ENCODE results near the gene CUBN.

Gene CUBN

DNA sequence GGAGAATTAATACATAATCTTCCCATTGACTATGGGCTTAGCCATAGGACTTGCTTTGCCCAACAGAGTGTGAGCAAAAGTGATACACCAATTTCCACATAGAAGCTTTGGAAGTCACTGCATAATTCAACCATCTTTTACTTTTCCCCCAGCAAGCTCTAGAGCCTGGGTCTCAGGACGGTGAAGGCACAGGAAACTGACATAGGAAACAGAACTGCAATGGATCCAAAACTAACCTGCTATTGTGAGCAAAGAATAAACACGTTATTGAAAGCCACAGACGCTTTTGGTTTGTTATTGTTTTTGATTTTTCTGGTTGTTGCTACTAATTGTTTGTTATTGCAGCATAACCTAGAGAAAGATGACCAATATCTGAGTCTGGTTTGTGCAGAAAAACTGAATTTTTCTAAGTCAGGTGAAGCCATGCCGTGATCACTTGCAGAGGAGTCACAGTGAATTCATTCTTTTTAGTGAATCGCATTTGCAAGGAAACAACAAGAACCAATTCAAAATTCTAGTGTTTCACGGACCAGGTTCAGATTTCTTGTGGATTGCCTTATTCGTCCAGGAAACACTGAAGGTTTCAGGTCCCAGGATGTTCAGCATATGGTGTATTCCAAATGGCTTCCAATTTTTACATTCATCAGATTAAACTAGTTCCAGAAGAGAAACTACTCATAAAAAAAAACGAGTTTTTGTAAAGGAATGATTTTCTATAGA lies 52.8 kb downstream of the CUBN start:
- H3K27ac ChIP-seq: peak overlapping the region; percentile 95
- DNase-seq (ENCODE audit: low read depth, low spot score): no peak

DNA sequence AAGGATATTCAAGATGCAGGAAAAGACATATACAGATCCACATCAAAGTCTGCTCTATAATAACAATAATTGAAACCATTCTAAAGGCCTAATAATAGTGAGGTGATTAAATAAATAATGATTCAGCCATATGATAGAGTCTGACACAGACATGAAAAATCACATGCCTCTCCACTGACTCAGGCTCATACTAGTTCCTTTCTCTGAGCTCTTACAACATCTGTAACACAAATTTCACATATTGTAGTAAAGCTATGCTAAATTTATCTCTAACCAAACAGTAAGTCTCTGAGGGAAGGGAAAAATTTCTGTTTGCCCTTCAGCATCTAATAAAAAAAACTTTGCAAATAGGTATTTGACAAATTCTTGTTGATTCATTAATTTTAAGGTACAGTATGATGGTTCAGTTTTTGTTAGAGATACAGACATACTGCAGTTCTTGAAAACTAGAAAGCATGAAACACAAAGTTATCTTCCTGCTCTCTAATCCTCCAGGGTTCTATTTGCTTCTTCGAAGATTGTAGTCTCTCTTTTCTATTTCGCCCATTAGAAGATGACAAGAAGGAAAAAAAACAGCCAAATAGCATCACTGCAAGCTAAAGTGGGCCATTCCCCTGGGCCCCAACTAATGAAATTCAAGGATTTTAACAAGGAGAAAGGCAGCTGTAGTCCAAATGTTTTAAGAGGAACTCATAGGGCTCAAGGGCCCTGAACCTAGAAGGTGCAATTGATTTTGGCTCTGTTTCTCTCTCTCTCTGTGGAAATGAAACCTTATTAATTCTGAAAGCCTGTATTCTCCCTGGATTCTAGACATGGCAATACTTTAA lies 53.9 kb downstream of the CUBN start:
- DNase-seq (ENCODE audit: low read depth, low spot score): peak; percentile 74
- peak overlapping the region; percentile 95 for H3K27ac ChIP-seq

DNA sequence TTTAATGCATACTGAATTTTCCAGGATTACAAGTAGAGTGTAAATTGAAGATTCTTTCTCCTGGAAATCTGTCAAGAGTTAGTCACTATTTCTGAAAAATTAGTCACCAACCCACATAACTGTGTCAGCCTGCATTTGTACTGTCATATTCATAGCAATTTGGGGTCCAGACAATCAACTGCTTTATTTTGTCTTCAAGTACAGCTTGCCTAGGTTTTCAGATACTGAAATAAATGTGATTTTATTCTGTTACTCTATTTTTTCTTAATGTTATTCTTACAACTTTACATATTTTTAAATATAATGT lies 55.1 kb downstream of the CUBN start:
- H3K27ac ChIP-seq: peak overlapping the region; percentile 95
- no peak for DNase-seq (ENCODE audit: low read depth, low spot score)

DNA sequence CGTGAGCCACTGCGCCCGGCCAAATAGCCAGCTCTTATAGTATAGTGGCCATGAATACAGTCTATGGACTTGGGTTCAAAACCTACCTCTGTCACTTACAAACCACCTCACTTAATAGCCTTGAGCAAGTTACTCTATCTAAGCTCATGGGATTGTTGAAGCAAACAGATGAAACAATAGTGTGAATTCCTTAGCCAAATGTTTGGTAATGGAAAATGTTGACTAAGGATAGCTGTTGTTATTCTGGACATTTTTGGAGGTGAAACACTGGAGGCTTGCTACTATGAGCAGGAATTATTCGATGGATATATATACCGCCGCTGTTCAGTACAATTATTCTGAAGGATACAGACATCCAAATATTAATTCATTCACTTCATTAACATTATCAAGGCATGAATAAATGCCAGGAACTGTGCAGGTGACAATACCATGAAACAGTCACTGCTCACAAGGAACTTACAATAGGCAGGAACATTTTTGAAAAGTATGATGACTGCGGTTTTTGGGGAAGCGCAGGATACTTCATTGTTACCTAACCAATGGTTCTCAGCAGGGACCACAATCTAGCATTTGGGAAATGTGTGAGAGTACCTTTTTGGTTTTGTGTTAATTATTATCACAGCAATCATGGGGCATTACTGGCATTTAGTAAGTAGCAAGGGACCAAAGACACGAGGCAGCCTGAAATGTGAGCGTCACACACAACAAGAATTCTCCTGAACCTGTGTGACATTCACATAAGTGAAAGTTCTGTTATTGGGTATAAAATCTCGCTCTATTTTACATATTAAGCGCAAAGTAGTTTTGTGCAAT lies 55.7 kb downstream of the CUBN start:
- H3K27ac ChIP-seq: peak overlapping the region; percentile 95
- DNase-seq (ENCODE audit: low read depth, low spot score): no peak

DNA sequence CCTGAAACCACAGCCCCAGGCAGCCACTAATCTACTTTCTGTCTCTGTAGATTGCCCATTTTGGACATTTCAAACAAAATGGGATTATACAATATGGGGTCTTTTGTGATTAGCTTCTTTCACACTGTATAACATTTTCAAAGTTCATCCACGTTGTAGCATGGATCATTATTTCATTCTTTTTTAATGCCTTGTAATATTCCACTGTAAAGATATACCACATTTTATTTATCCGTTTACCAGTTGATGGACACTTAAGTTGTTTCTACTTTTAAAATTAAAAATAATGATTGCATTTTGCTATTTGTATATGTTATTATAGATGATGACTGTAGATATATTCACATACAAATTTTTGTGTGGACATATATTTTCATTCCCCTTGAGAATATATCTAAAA lies 60.7 kb downstream of the CUBN start:
- DNase-seq (ENCODE audit: low read depth, low spot score): no peak

DNA sequence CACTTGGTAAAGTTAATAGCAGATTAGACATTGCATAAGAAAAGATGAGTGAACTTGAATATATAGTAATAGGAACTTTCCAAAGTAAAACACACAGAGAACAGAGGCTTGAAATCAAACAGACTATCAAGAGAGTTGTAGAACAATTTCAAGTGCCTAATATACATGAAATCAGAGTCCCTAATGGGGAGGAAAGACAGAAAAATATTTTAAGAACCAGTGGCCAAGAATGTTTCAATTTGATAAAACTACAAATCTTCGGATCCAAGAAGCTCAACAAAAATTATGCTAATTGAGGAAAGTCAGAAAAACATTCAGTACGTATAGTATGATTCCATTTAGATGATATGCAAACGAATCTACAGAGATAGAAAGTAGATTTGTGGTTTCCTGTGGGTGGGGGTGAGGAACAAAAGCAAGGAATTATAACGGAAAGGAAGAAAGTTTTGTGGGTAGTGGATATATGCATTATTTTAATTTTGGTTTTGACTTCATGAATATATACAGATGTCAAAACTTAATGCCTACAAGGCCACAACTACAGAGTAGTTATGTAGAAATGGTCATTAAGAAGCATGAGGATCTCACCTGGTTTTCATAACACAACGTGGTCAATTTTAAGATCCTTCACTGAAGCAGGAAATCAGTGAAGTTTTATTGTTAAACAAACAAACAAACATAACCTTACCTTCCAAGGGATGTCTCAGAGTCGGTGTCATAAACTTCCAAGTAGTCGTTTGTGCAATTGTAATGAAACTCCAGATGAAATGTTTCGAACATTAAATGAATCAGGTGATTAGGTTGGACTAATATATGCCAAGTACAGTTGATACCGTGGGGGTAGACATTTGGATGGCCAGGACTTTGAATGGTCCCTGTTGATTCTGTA lies 62.0 kb downstream of the CUBN start:
- no peak for DNase-seq (ENCODE audit: low read depth, low spot score)
- H3K27ac ChIP-seq: no peak overlapping the region

More for the DNA sequence above, 60.7 kb downstream of the CUBN start:
- H3K27ac ChIP-seq: no peak overlapping the region

DNA sequence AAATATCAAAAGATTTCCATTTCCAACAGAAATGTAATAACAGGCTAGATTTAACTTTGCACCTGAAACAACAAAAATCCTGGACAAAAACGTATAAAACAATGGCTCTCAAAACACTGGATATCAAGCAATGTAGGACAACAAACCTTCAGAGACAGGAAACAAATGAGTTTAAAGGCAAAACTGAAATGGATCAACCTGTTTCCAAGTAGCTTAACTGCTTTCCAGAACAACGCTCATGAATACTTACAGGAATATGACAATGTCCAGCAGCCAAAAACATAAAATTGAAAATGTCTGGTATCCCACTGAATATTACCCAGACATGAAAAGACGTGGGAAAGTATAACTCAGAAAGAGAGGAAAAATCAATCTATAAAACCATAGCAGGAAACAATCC lies 62.8 kb downstream of the CUBN start:
- H3K27ac ChIP-seq: no peak overlapping the region
- no peak for DNase-seq (ENCODE audit: low read depth, low spot score)

DNA sequence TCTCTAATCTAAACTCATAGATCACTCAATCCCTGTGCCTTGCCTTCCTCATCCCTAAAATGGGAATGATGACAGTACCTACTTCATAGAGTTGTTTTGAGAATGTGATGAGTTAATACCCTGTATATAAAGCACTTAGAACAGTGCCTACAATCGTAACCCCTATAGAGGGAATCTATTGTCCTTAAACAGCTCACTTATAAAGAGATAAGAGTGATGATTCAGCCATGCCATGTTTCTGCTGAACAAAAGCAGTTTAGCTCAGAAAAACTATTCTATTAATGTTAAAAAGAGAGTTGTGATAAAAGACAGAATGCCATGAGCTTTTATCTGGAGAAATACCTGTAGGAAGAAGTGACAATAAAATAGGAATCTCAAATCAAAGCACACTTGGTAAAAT lies 63.6 kb downstream of the CUBN start:
- H3K27ac ChIP-seq: no peak overlapping the region
- DNase-seq (ENCODE audit: low read depth, low spot score): no peak

DNA sequence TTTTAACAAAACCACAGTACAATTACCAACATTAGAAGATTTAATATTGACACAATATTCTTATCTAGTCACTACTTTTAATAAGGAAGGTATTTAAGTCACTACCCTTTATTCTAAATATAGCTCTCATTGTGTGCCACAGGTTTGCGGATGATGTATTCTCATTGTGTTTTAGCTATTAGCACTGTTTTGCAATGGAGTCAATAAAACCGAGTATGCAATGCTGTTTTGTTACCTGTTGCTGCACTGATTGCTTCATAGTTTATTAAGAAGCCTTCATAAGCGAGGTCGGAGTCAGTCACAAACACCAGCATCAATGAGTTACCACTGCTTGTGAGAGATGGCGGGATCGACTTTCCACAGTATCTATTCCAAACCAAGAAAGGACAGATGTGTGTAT lies 64.3 kb downstream of the CUBN start:
- H3K27ac ChIP-seq: no peak overlapping the region
- no peak for DNase-seq (ENCODE audit: low read depth, low spot score)

DNA sequence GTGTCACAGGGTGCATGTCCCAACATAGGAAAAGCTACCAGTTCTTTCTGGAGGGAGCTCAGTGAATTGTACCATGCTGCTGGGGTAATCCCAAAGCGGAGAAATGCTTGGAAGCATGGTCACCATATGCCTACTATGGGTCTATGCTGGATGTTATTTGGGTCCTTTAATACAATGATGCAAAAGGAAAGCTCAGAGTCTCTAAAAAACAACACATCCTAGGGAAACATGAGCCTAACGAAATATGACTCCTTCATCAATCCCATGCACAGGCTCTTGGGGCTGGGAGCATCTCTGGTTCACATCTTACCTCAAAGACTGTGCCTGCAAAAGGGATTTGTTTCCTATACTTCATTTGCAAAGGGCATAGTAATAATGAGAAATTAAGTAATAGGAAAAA lies 65.2 kb downstream of the CUBN start:
- no peak for DNase-seq (ENCODE audit: low read depth, low spot score)
- peak overlapping the region; percentile 98 for H3K27ac ChIP-seq

DNA sequence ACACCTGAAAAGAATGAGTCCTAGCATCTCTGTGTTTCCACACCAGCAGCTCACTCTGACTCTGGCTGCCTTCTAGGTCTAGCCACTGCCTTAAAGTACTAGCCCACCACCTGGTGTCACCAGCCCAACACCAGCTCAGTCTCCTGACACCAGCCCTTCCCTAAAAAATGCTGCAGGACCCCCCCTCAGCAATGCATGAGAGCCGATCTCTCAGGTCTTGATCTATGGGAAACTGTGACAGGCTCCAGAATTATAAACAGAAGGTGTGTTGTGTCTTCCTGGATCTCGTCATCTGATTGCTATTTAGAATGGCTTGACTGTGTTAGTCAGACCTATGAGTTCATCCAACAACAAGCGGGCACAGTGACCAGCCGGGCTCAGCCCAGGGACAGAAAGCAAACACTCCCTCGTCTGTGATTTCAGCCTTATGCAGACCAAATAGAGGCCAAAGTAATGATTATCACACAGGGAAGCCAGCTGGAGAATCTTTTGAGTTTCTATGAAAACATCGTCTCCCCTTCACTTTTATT lies 66.6 kb downstream of the CUBN start:
- H3K27ac ChIP-seq: peak overlapping the region; percentile 98
- peak; percentile 80 for DNase-seq (ENCODE audit: low read depth, low spot score)

DNA sequence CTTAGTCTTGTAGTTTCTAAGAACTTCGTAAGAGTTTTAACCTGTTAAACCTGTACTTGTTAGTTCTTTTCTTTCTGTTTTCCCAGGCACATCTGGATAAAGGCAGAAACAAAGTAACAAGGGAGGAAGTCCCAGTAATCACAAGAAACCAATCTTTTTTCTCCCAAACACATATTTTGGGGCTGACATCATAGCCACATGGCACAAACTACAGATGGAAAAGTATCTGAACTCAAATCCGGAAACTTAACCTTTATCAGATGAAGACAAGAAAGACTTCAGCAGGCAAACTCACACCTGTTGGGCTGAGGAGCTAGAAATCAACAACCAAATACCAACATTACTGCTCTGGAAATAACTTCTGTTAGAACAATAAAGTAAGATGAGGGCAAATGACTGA lies 67.1 kb downstream of the CUBN start:
- peak overlapping the region; percentile 98 for H3K27ac ChIP-seq
- peak; percentile 41 for DNase-seq (ENCODE audit: low read depth, low spot score)

DNA sequence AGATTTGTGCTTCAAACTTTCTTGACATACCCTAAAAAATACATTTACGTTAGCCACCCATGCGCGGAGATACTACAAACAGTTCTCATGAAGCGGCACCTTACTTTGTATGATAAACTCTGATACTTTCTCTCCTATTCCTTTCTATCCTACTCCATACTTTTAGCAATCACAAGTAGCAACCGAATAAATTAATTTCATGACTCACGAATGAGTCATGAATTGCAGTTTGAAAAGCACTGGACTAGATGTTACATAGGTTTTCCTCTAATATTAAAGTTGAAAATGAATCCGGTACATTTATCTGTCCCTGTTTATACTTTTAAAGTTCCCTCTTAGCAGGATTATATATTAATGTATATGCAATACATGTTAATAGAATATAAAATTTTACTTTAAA lies 67.6 kb downstream of the CUBN start:
- DNase-seq (ENCODE audit: low read depth, low spot score): no peak
- peak overlapping the region; percentile 98 for H3K27ac ChIP-seq

DNA sequence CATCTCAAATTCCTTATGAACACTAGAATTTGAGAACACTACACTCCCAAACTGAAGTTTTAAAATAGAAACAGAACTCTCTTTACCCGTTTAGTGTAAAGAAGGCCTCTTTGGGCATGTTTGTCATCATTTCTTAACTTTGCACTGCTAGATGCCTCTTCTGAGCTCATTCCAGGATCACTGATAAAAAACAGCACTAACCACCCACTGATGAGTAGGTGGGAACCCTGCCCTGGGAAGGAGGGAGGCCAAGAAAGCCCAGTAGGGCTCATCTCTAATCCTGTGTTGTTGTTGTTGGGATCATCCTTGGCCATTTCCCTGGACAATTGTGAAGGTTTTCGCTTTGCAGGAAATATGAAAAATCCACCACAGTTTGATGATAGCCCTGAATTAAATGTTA lies 68.2 kb downstream of the CUBN start:
- DNase-seq (ENCODE audit: low read depth, low spot score): no peak
- H3K27ac ChIP-seq: peak overlapping the region; percentile 98

DNA sequence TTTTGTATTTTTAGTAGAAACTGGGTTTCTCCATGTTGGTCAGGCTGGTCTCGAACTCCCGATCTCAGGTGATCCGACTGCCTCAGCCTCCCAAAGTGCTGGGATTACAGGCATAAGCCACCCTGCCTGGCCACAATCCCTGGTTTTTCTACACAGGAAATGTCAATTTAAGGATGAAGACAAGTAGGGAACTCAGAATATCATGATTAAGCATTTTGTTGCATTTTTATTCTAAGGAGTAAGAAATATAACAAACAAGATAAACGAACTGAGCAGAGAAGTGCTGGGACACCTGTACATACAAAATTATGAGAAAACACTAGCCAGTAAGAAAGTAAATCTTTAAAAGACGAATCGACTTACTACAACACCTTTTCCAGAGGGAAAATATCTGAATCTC lies 69.3 kb downstream of the CUBN start:
- H3K27ac ChIP-seq: no peak overlapping the region
- no peak for DNase-seq (ENCODE audit: low read depth, low spot score)

DNA sequence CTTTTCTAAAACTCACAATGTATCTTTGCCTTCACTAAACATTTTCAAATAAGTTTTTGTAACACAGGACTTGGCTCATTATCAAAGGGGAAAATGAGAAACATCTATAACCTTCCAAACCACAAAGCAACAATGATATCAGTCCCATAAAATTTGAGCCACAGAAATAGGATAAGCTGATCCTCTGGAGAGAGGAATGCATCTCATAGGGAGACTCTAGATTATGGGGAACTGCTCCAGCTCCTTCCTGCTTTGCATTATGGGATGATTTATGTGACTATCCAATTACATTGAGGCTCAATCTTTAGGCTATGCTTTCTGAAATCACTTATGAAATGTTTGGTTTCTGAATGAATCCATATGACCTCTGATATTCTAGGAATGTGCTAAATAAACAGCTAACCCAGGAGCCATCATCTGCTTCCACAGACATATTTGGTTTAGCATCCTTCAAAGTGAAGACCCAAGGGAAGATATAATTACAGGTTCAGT lies 70.4 kb downstream of the CUBN start:
- DNase-seq (ENCODE audit: low read depth, low spot score): no peak
- no peak overlapping the region for H3K27ac ChIP-seq

DNA sequence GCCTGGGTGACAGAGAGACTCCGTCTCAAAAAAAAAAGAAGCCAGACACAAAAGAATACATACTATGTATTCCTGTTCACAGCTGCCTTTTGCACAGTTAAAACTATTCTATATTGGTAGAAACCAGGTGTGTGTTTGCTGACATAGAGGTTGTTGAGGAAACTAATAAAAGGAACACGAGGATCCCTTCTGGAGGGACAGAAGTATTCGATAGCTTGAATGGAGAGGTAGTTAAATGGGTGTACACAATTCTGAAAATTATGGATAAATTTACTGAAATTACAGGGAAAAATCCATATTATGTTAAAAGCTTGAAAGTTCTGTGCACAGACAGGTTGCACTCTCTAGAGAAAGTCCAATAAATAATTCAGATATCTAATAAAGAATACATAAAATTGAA lies 71.5 kb downstream of the CUBN start:
- no peak overlapping the region for H3K27ac ChIP-seq

DNA sequence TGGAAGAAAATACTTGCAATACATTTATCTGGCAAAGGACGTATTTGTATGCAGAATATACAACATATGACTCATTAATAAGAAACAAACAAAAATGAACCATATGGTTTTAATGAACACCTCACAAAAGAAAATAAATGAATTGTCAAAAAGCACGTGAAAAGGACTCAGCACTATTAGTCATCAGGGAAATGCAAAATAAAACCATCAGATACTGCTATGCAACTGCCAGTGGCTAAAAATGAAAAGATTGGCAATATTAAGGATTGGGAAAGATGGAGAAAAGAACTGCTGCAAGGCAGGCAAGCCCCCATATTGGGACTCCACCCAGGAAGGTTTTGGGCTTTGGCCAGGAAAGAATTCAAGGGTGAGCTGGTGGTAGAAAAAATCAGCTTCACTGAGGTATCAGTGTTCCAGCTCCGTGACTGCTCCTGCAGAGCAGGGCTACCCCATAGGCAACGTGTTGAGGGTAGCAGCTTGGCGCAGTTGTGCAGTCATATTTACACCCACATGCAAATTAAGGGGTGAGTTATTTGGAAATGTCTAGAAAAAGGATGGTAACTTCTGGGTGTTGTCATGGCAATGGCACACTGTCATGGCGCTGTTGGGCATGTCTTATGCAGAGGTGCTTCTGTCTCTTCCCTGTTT lies 72.7 kb downstream of the CUBN start:
- H3K27ac ChIP-seq: no peak overlapping the region

More for the DNA sequence above, 71.5 kb downstream of the CUBN start:
- DNase-seq (ENCODE audit: low read depth, low spot score): no peak

DNA sequence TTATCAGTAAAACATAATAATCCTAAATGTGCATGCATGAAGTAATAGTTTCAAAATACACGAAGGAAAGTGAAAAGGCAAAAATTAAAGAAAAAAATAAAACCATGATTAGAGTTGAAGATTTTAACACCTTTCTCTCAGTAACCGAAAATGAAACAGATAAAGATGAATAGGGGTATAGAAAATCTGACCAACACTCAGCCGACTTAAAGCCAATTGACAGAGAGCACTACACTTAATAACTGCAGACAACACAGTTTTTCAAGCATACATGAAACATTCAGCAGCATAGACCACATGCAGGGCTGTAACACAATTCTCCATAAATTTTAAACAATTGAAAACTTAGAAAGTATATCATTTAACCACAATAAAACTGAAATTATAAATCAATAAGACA lies 76.1 kb downstream of the CUBN start:
- no peak for DNase-seq (ENCODE audit: low read depth, low spot score)
- no peak overlapping the region for H3K27ac ChIP-seq

More for the DNA sequence above, 72.7 kb downstream of the CUBN start:
- no peak for DNase-seq (ENCODE audit: low read depth, low spot score)

Data from epithelial cell of prostate (primary cell).